B cell (primary cell): ENCODE results near the gene NFYC. TPM values are rescaled to one million over a fixed set of nuclear protein-coding genes. Genes with fewer than 3 reads are reported as not detected.
"Not testable (repeated sequence)": the region's sequence is repeated elsewhere in the genome, so short reads cannot be mapped to it uniquely, and the experiment has no call there.

ENCODE experiments used
- ATAC-seq: fragments of 200-7000 bp; cut with Tn5 transposase; one replicate; pipeline ENCODE4 v1.10.0; 2021; ENCODE audit warnings: low read depth, mild to moderate bottlenecking, moderate number of reproducible peaks, moderate library complexity
- CTCF ChIA-PET: fragments of 350-600 bp; sonication (Branson Sonifier 250); formaldehyde crosslinking; loops from one replicate; lab custom pipeline; 2021; ENCODE audit warnings: antibody characterized with exemption, inconsistent platforms; lab: Charles Lee
- POLR2A ChIA-PET: fragments of 350-600 bp; sonication (Branson Sonifier 250); formaldehyde crosslinking; loops from one replicate; lab custom pipeline; 2021; ENCODE audit warnings: antibody characterized with exemption; lab: Charles Lee
- DNase-seq: peaks from one replicate; pipeline ENCODE4 v3.0.0; 2013
- H2AFZ ChIP-seq: 2 replicates; pipeline ENCODE4 v1.6.1; 2012; ENCODE audit warnings: mild to moderate bottlenecking, low read depth, low read length; ENCODE audit not compliant: insufficient read depth, poor library complexity, severe bottlenecking
- H3K27ac ChIP-seq, 2 donors: 1 replicate in 1 of 2; 2 replicates in 1 of 2; pipeline ENCODE4 v1.5.1; 2012 to 2013; ENCODE audit warnings: low read length in 2 of 2, mild to moderate bottlenecking in 2 of 2, moderate library complexity in 1 of 2
- H3K27me3 ChIP-seq, 4 experiments: fragments of 200-600 bp in 1 of 4; sonication (generic) in 1 of 4; replicated peaks in 1 of 4; 1 replicate in 2 of 4; 2 replicates in 2 of 4; pipeline versions ENCODE4 v1.6.1 to v1.7.0; 2013 to 2016; ENCODE audit warnings: low read length in 3 of 4, mild to moderate bottlenecking in 2 of 4, mixed read lengths in 1 of 4, moderate library complexity in 1 of 4; ENCODE audit not compliant: insufficient read depth in 4 of 4, control insufficient read depth in 3 of 4; ENCODE audit errors: control extremely low read depth in 1 of 4
- H3K36me3 ChIP-seq, 2 experiments: replicated peaks in 1 of 2; 1 replicate in 1 of 2; 2 replicates in 1 of 2; pipeline versions ENCODE4 v1.6.1 to v1.7.1; 2013; ENCODE audit warnings: low read length in 1 of 2; ENCODE audit not compliant: insufficient read depth in 2 of 2, control insufficient read depth in 1 of 2; ENCODE audit errors: control extremely low read depth in 1 of 2, extremely low read depth in 1 of 2
- H3K4me1 ChIP-seq, 2 donors: fragments of 200-600 bp in 1 of 2; sonication (generic) in 1 of 2; 1 replicate in 1 of 2; 2 replicates in 1 of 2; pipeline versions ENCODE4 v1.5.1 to v1.6.1; 2013 to 2017; ENCODE audit warnings: low read length in 2 of 2; ENCODE audit not compliant: control insufficient read depth in 2 of 2, insufficient read depth in 2 of 2
- H3K4me2 ChIP-seq: replicated peaks from 2 replicates; pipeline ENCODE3; 2012; ENCODE audit warnings: mild to moderate bottlenecking, low read depth, low read length; ENCODE audit not compliant: poor library complexity, severe bottlenecking
- H3K4me3 ChIP-seq, 5 experiments: fragments of 200-600 bp in 1 of 5; sonication (generic) in 1 of 5; 1 replicate in 3 of 5; 2 replicates in 2 of 5; pipeline versions ENCODE4 v1.5.1 to v1.7.0; 2011 to 2016; ENCODE audit warnings: low read length in 4 of 5, mild to moderate bottlenecking in 4 of 5, low read depth in 2 of 5, control low read depth in 1 of 5, moderate library complexity in 1 of 5; ENCODE audit not compliant: insufficient read depth in 1 of 5; ENCODE audit errors: control extremely low read depth in 1 of 5, extremely low read depth in 1 of 5
- H3K79me2 ChIP-seq: fragments of 200-600 bp; sonication (generic); one replicate; pipeline ENCODE4 v1.6.0; 2016; ENCODE audit warnings: low read length; ENCODE audit not compliant: control insufficient read depth, insufficient read depth
- H3K9ac ChIP-seq: fragments of 200-600 bp; sonication (generic); 2 replicates; pipeline ENCODE4 v1.6.1; 2017; ENCODE audit warnings: mild to moderate bottlenecking, low read length, moderate library complexity
- H3K9me3 ChIP-seq, 3 donors: one replicate each; pipeline versions ENCODE4 v1.6.1 to v1.7.1; 2013; ENCODE audit warnings: low read length in 2 of 3; ENCODE audit not compliant: control insufficient read depth in 2 of 3, insufficient read depth in 1 of 3; ENCODE audit errors: control extremely low read depth in 1 of 3
- H4K20me1 ChIP-seq: 2 replicates; pipeline ENCODE4 v1.6.0; 2012; ENCODE audit warnings: mild to moderate bottlenecking, low read length; ENCODE audit not compliant: insufficient read depth, control insufficient read depth, poor library complexity, severe bottlenecking
- H3K27ac Mint-ChIP-seq: one replicate; pipeline ENCODE4 v1.8.0; 2021; ENCODE audit warnings: mixed read lengths
- H3K27me3 Mint-ChIP-seq: one replicate; pipeline ENCODE4 v1.8.0; 2021; ENCODE audit warnings: mixed read lengths
- H3K4me1 Mint-ChIP-seq: one replicate; pipeline ENCODE4 v1.8.0; 2021; ENCODE audit warnings: mixed read lengths
- H3K4me3 Mint-ChIP-seq: one replicate; pipeline ENCODE4 v1.8.0; 2021; ENCODE audit warnings: mixed read lengths
- H3K9me3 Mint-ChIP-seq: one replicate; pipeline ENCODE4 v1.8.0; 2022; ENCODE audit warnings: mixed read lengths; ENCODE audit not compliant: insufficient read depth
- EZH2 ChIP-seq: IDR thresholded peaks from 2 replicates; pipeline ENCODE4 v1.6.1; 2012; ENCODE audit warnings: borderline replicate concordance, low read depth, mild to moderate bottlenecking, moderate library complexity, low read length; ENCODE audit not compliant: insufficient read depth, poor library complexity, severe bottlenecking
- WGBS: methylation state at CpG from one replicate; pipeline ENCODE4 v1.1.5; 2013; ENCODE audit warnings: missing lambda C conversion rate; ENCODE audit not compliant: insufficient coverage; 5-methylcytosine and 5-hydroxymethylcytosine counted together
- intact Hi-C: fragments of 100-400 bp; cut with micrococcal nuclease; formaldehyde crosslinking; loops from one replicate; pipeline ENCODE4 v1.10.0; 2022
- polyA plus RNA-seq: library from polyadenylated mRNA; depleted of rRNA; stranded (reverse); fragments of >200 nt; gene quantifications from 2 replicates; pipeline ENCODE4 v1.2.3, GENCODE V29; 2012
- total RNA-seq, 2 donors: library from RNA; stranded (reverse); fragments of 120-200 nt in 1 of 2; gene quantifications; 1 replicate in 1 of 2; 2 replicates in 1 of 2; pipeline versions ENCODE4 v1.2.3 to v1.2.4, GENCODE V29; 2013 to 2022
- TF ChIP-seq, protein P1 (sequence below): fragments of 200-600 bp; IDR thresholded peaks from one replicate; pipeline ENCODE4 v1.8.0; 2022; ENCODE audit warnings: antibody characterized with exemption, mild to moderate bottlenecking

Gene NFYC
- total and polyA plus RNA-seq, 2 donors (not counting 1 experiment from before 2014, with no cell fraction given), result 88.7 to 123 TPM

GRCh38 chr1:40699787-40700186, 8.3 kb downstream of the NFYC start:
- no peaks in the 10 kb centered on the region for H3K27me3 Mint-ChIP-seq
- H3K9me3 ChIP-seq, result no peaks in the 10 kb centered on the region
- peak overlapping the region; percentile 16 to 51 for H3K27ac ChIP-seq
- H3K9ac ChIP-seq, result peak overlapping the region; percentile 25
- CTCF ChIA-PET, result interaction anchor here (1.0 to 1.3 kb wide), 2 partner anchors 18 to 75 kb away, joined by 4 to 5 read pairs; no protein-coding TSS in a partner anchor
- H3K36me3 ChIP-seq, result no peaks in the 10 kb centered on the region
- DNase-seq (peak; percentile 50), ATAC-seq (peak; percentile 81)
- H3K79me2 ChIP-seq, result peaks cover 100% of the 10 kb centered on the region
- peaks cover 26% of the 10 kb centered on the region for H4K20me1 ChIP-seq
- peaks cover 50 to 86% of the 10 kb centered on the region in 2 donors for H3K4me1 ChIP-seq
- no peaks in the 10 kb centered on the region for H3K27me3 ChIP-seq
- H3K9me3 Mint-ChIP-seq, result no peaks in the 10 kb centered on the region
- peak overlapping the region; percentile 85 for H3K27ac Mint-ChIP-seq
- TF ChIP-seq, protein P1, sequence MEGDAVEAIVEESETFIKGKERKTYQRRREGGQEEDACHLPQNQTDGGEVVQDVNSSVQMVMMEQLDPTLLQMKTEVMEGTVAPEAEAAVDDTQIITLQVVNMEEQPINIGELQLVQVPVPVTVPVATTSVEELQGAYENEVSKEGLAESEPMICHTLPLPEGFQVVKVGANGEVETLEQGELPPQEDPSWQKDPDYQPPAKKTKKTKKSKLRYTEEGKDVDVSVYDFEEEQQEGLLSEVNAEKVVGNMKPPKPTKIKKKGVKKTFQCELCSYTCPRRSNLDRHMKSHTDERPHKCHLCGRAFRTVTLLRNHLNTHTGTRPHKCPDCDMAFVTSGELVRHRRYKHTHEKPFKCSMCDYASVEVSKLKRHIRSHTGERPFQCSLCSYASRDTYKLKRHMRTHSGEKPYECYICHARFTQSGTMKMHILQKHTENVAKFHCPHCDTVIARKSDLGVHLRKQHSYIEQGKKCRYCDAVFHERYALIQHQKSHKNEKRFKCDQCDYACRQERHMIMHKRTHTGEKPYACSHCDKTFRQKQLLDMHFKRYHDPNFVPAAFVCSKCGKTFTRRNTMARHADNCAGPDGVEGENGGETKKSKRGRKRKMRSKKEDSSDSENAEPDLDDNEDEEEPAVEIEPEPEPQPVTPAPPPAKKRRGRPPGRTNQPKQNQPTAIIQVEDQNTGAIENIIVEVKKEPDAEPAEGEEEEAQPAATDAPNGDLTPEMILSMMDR, result no peak
- no peak for TF ChIP-seq EZH2
- intact Hi-C loops, result loop anchor here (1.0 to 10.0 kb wide), 3 partner anchors 10 to 315 kb away; partner anchors contain the start of gene ZFP69
- peak overlapping the region in 1 of 5 experiments; percentile 34 for H3K4me3 ChIP-seq
- WGBS, result 61% methylated on average over 2 of the region's 6 CpGs
- peak overlapping the region; percentile 44 for H3K4me2 ChIP-seq
- H3K4me3 Mint-ChIP-seq, result peak overlapping the region; percentile 80
- POLR2A ChIA-PET, result interaction anchor here (1.6 kb wide), 1 partner anchor 8 kb away, joined by 6 read pairs; no protein-coding TSS in a partner anchor
- peak overlapping the region; percentile 51 for H2AFZ ChIP-seq
- peaks cover 82% of the 10 kb centered on the region for H3K4me1 Mint-ChIP-seq

- TF ChIP-seq, protein P1, result no peak
- no peak for TF ChIP-seq EZH2
- Mint-ChIP-seq H3K9me3 (no peaks in the 10 kb centered on the region), H3K27ac (no peak overlapping the region), H3K4me1 (peaks cover 78% of the 10 kb centered on the region), H3K4me3 (no peak overlapping the region), H3K27me3 (no peaks in the 10 kb centered on the region)
- WGBS, result 0% methylated on average over 1 of the region's 3 CpGs
- peaks cover 20% of the 10 kb centered on the region for H4K20me1 ChIP-seq
- ChIA-PET CTCF (interaction anchor here (1.3 to 3.0 kb wide), 3 partner anchors 10 to 12 kb away, joined by 3 to 11 read pairs (median 4); partner anchors contain the start of gene NFYC), POLR2A (interaction anchor here (0.7 kb wide), 1 partner anchor 9 kb away, joined by 3 read pairs; no protein-coding TSS in a partner anchor)
- H3K9ac ChIP-seq, result no peak overlapping the region
- H3K4me2 ChIP-seq, result peak overlapping the region; percentile 34
- peaks cover 100% of the 10 kb centered on the region for H3K79me2 ChIP-seq
- intact Hi-C loops, result no loop called here
- peaks cover 50 to 80% of the 10 kb centered on the region in 2 donors for H3K4me1 ChIP-seq
- ATAC-seq (no peak), DNase-seq (no peak)
- H3K36me3 ChIP-seq, result no peaks in the 10 kb centered on the region
- no peak overlapping the region for H3K4me3 ChIP-seq
- H3K27ac ChIP-seq, result no peak overlapping the region
- no peaks in the 10 kb centered on the region for H3K27me3 ChIP-seq
- no peaks in the 10 kb centered on the region for H3K9me3 ChIP-seq
- H2AFZ ChIP-seq, result no peak overlapping the region
Observed at GRCh38 chr1:40701684-40702083, 10.2 kb downstream of the NFYC start.

GRCh38 chr1:40702810-40703209, 11.3 kb downstream of the NFYC start:
- H3K4me1 Mint-ChIP-seq, result peaks cover 68% of the 10 kb centered on the region

More at GRCh38 chr1:40702810-40703209, 11.3 kb downstream of the NFYC start:
- ATAC-seq, intact Hi-C loops, H3K27me3 ChIP-seq, H3K9ac ChIP-seq, H3K27ac ChIP-seq, H3K4me3 ChIP-seq, DNase-seq, H3K4me2 ChIP-seq, H2AFZ ChIP-seq, H3K27me3 Mint-ChIP-seq, H3K27ac Mint-ChIP-seq, H3K9me3 ChIP-seq, H3K9me3 Mint-ChIP-seq, H3K36me3 ChIP-seq: not testable (repeated sequence)
- Histone ChIP-seq H4K20me1 (peaks cover 20% of the 10 kb centered on the region), H3K4me1 (peaks cover 45 to 70% of the 10 kb centered on the region in 2 donors), H3K79me2 (peaks cover 99% of the 10 kb centered on the region)
- POLR2A ChIA-PET, result interaction anchor here (2.2 kb wide), 1 partner anchor 11 kb away, joined by 7 read pairs; the partner anchor contains the start of gene NFYC
- CTCF ChIA-PET, result interaction anchor here (1.2 to 3.0 kb wide), 2 partner anchors 12 to 17 kb away, joined by 5 to 11 read pairs; partner anchors contain the start of gene NFYC
- H3K4me3 Mint-ChIP-seq, result peak overlapping the region; percentile 49
- 78% methylated on average over 5 of the region's 9 CpGs for WGBS
